ENCODE data around the gene SRP54.

DNA sequence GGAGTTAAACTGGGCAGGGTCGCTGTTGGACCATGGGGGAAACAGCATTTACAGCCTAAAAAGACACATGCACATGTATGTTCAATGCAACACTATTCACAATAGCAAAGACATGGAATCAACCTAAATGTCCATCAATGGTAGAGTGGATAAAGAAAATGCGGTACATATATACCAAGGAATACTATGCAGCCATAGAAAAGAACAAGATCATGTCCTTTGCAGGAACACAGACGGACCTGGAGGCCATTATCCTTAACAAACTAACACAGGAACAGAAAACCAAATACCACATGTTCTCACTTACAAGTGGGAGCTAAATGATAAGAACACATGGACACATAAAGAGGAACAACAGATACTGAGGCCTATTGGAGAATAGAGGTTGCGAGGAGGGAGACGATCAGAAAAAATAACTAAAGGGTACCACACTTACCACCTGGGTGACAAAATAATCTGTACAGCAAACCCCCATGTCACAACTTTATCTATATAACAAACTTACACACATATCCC lies 25.0 kb upstream of the SRP54 start:
- no peak for TF ChIP-seq CTCF (conservative IDR thresholded peaks at IDR 0.05)
- TF ChIP-seq ZFX (IDR thresholded peaks at IDR 0.05) = no peak

All from C4-2B (cell line).